OCI-LY7 (cell line): ENCODE data around the gene KIAA0513.

ENCODE experiments used
- EZH2phosphoT487 ChIP-seq: fragments of 200-600 bp; sonication (generic); IDR thresholded peaks from 2 replicates; pipeline ENCODE4 v1.6.1; 2018; ENCODE audit warnings: low read depth, borderline replicate concordance, mild to moderate bottlenecking, mixed run types, antibody characterized with exemption, low read length, moderate library complexity, mixed read lengths
- TF ChIP-seq, protein P1 (sequence below): fragments of 200-600 bp; sonication (generic); conservative IDR thresholded peaks from 2 replicates; pipeline ENCODE4 v1.5.1; 2014; ENCODE audit warnings: mild to moderate bottlenecking, antibody characterized with exemption, low read length, moderate library complexity, mixed read lengths

- TF ChIP-seq, protein P1, sequence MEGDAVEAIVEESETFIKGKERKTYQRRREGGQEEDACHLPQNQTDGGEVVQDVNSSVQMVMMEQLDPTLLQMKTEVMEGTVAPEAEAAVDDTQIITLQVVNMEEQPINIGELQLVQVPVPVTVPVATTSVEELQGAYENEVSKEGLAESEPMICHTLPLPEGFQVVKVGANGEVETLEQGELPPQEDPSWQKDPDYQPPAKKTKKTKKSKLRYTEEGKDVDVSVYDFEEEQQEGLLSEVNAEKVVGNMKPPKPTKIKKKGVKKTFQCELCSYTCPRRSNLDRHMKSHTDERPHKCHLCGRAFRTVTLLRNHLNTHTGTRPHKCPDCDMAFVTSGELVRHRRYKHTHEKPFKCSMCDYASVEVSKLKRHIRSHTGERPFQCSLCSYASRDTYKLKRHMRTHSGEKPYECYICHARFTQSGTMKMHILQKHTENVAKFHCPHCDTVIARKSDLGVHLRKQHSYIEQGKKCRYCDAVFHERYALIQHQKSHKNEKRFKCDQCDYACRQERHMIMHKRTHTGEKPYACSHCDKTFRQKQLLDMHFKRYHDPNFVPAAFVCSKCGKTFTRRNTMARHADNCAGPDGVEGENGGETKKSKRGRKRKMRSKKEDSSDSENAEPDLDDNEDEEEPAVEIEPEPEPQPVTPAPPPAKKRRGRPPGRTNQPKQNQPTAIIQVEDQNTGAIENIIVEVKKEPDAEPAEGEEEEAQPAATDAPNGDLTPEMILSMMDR: no peak
- no peak for TF ChIP-seq EZH2phosphoT487
Measured at GRCh38 chr16:84992717-84993075, 34.9 kb upstream of the KIAA0513 start.
